GM18870 (cell line): ENCODE measurements around the gene MSI2.

ENCODE experiments used
- ATAC-seq: cut with Tn5 transposase; IDR thresholded peaks from one replicate; pipeline ENCODE4 v1.9.1; 2021; ENCODE audit warnings: moderate library complexity; ENCODE audit not compliant: unreplicated experiment

Gene MSI2

GRCh38 chr17:57582881-57583756 lies 326.8 kb downstream of the MSI2 start:
- no peak for ATAC-seq

GRCh38 chr17:57584050-57584551 lies 327.8 kb downstream of the MSI2 start:
- no peak for ATAC-seq

- ATAC-seq: no peak
These were observed 329.2 kb downstream of the MSI2 start for GRCh38 chr17:57585341-57586195.

- no peak for ATAC-seq
These were observed 329.9 kb downstream of the MSI2 start for GRCh38 chr17:57586196-57586740.

GRCh38 chr17:57586742-57587141 lies 330.4 kb downstream of the MSI2 start:
- no peak for ATAC-seq

- ATAC-seq: no peak
These were observed 331.1 kb downstream of the MSI2 start for GRCh38 chr17:57587193-57587969.

GRCh38 chr17:57588086-57588485 lies 331.8 kb downstream of the MSI2 start:
- ATAC-seq: no peak

GRCh38 chr17:57589151-57590034 lies 333.1 kb downstream of the MSI2 start:
- ATAC-seq: no peak

- ATAC-seq: no peak
These were observed 337.6 kb downstream of the MSI2 start for GRCh38 chr17:57593739-57594462.

GRCh38 chr17:57594767-57595166 lies 338.4 kb downstream of the MSI2 start:
- ATAC-seq: no peak

- ATAC-seq: no peak
These were observed 339.1 kb downstream of the MSI2 start for GRCh38 chr17:57595426-57595825.

GRCh38 chr17:57595947-57596695 lies 339.8 kb downstream of the MSI2 start:
- no peak for ATAC-seq

- no peak for ATAC-seq
These were observed 340.8 kb downstream of the MSI2 start for GRCh38 chr17:57597101-57597500.

GRCh38 chr17:57597531-57598453 lies 341.5 kb downstream of the MSI2 start:
- no peak for ATAC-seq

GRCh38 chr17:57599271-57600045 lies 343.1 kb downstream of the MSI2 start:
- ATAC-seq: no peak

GRCh38 chr17:57600074-57600473 lies 343.8 kb downstream of the MSI2 start:
- no peak for ATAC-seq
